ENCODE measurements around the gene TUT7.

The TUT7 gene

DNA sequence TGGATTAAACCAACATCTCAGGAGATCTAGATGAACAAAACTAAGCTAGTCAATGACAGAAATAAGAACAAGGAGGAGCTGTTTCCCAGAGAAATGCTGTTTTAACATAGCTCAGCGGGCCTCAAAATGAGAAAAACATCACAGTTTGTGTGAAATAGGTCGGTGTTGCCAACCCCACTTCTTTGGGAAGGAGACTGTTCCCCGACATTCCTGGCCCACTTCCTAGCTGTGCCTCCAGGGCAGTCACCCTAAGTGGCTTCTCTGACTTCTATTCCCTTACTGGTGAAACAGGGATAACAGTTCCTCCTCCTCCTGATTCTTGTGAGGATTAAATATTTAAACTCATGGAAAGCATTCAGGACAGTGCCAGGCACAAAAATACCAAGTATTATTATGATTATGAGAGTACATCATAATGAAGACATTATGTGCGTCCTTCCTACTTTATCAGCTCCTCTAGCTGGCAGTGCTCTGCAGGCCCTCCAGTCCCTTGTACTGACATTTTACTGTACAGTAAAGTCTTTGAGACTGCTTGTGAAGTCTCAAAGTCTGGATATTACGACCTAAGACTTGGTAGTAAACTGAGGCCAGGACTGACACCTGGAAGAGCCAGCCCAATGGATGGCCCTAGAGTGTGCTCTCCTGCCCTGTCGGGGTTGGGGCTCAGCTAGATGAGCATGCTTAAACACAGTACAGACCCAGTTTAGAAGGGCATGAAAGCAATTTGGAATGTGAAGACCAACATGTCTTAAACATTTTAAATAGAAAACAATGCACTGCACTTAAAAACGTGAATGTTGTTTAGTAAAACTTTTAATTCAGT is 79.2 kb downstream of the TUT7 start:
- TF ChIP-seq, protein P1, sequence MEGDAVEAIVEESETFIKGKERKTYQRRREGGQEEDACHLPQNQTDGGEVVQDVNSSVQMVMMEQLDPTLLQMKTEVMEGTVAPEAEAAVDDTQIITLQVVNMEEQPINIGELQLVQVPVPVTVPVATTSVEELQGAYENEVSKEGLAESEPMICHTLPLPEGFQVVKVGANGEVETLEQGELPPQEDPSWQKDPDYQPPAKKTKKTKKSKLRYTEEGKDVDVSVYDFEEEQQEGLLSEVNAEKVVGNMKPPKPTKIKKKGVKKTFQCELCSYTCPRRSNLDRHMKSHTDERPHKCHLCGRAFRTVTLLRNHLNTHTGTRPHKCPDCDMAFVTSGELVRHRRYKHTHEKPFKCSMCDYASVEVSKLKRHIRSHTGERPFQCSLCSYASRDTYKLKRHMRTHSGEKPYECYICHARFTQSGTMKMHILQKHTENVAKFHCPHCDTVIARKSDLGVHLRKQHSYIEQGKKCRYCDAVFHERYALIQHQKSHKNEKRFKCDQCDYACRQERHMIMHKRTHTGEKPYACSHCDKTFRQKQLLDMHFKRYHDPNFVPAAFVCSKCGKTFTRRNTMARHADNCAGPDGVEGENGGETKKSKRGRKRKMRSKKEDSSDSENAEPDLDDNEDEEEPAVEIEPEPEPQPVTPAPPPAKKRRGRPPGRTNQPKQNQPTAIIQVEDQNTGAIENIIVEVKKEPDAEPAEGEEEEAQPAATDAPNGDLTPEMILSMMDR (IDR thresholded peaks at IDR 0.05; ENCODE audit: control insufficient read depth, insufficient read depth, low read depth, low read length, missing control alignments), result no peak
- no peak for DNase-seq (ENCODE audit: low read depth)
- H3K4me3 ChIP-seq (ENCODE audit: control insufficient read depth, low read depth, low read length), result no peak overlapping the region

DNA sequence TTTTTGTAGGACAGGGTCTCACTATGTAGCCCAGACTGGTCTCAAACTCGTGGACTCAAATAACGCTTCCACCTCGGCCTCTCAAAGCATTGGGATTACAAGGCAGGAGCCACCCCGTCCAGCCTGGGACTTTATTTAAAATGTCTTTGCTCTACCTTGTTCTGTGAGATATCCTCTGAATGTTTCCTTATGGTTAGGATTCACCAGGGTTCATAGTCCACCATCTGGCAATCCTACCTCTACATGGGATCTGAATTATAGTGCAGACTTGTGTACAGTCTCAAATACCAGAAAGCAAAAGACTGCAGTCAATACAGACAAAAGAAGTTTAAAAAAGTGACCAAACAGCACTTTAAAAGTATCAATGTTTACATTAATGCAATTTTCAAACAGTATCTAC is 82.0 kb downstream of the TUT7 start:
- H3K4me3 ChIP-seq (ENCODE audit: control insufficient read depth, low read depth, low read length), result no peak overlapping the region
- no peak for DNase-seq (ENCODE audit: low read depth)
- TF ChIP-seq, protein P1 (IDR thresholded peaks at IDR 0.05; ENCODE audit: control insufficient read depth, insufficient read depth, low read depth, low read length, missing control alignments), result no peak

DNA sequence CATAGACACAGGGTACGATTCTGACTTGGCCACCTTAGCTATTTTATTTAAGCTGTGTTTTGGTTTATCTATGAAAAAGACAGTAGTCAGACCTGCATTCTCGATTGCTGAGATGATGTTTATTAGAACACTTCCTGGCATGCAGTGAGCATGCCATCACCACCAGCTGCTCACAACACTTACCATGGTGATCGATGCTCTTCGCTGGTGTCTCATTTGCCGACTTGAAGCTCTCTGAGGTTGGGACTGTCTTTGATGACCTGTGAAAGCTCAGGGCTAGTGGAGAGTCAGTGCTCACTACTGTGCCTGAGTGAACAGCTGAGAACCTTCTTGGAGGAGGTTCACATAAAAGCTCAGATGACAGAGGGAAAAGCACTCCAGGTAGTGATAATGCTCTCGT is 90.3 kb downstream of the TUT7 start:
- no peak for DNase-seq (ENCODE audit: low read depth)
- H3K4me3 ChIP-seq (ENCODE audit: control insufficient read depth, low read depth, low read length), result no peak overlapping the region
- TF ChIP-seq, protein P1 (IDR thresholded peaks at IDR 0.05; ENCODE audit: control insufficient read depth, insufficient read depth, low read depth, low read length, missing control alignments), result no peak

DNA sequence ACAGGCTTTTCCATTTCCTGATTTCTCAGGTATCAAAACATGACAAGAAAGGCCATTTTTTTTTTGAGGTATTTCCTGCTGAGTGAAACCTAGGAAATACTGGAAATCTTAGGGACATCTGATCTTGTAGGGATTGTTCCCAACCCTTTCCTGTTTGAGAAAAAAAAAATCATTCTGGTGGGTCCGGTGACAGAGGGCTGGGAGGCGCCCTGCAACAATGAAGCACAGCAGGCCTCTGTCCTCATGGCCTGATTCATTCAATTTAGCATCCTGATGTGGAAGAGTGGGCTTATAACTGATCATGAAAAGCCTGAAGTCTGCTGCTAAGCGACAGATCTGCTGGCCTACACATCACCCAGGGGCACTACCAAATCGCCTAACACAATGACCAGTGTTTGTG is 91.7 kb downstream of the TUT7 start:
- DNase-seq (ENCODE audit: low read depth), result no peak
- no peak overlapping the region for H3K4me3 ChIP-seq (ENCODE audit: control insufficient read depth, low read depth, low read length)
- TF ChIP-seq, protein P1 (IDR thresholded peaks at IDR 0.05; ENCODE audit: control insufficient read depth, insufficient read depth, low read depth, low read length, missing control alignments), result no peak

DNA sequence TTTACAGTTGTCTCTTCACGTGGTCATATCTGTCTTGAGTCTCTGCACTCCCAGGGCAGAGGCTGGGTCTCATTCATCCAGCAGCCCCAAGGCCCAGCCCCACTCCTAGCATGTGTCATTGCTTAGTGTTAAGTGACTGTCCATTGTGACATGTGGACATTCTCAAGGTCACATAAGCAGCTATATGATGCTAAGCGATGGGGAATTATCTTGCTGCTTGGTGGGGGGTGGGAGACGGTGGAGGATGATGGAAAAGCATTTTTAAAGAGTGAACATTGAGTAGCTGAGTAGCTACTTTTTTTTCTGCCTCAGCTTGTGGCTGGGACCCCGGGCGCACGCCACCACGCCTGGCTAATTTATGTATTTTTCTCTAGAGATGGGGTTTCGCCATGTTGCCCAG is 94.7 kb downstream of the TUT7 start, which contains the start of gene C9orf153:
C9orf153 (minus strand) TSS at position 101 of the 400 bp plus-strand sequence. CDS start 30,054 bp downstream, outside the sequence.
- TF ChIP-seq, protein P1 (IDR thresholded peaks at IDR 0.05; ENCODE audit: control insufficient read depth, insufficient read depth, low read depth, low read length, missing control alignments), result no peak
- no peak within 1 kb of the TSS for H3K4me3 ChIP-seq (ENCODE audit: control insufficient read depth, low read depth, low read length)
- no peak for DNase-seq (ENCODE audit: low read depth)

DNA sequence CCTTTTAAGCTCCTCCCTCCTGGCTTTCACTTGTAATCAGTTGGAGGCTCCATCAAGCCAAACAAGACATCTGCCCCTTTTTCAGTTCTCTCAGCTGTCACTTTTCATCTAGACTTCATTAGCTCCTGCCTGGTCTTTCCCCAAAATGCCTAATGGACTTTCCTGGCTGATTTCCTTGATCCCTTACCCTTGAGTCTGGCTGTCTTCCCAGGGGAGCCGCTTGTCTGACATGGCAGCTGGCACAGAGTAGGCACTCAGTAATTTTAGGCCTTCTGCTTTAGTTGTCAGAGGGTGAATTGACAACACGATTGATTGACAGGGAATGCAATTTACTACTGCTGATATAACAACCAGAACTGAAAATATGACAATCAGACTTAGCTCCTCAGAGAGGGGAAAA is 96.8 kb downstream of the TUT7 start:
- DNase-seq (ENCODE audit: low read depth), result no peak
- no peak overlapping the region for H3K4me3 ChIP-seq (ENCODE audit: control insufficient read depth, low read depth, low read length)
- TF ChIP-seq, protein P1 (IDR thresholded peaks at IDR 0.05; ENCODE audit: control insufficient read depth, insufficient read depth, low read depth, low read length, missing control alignments), result no peak
